ENCODE measurements around the gene SNX27. TPM values are rescaled to one million over a fixed set of nuclear protein-coding genes. Genes with fewer than 3 reads are reported as not detected.

The SNX27 gene
- total RNA-seq, 1 experiment from 2014 or later, result 42.2 TPM

Other genes with a start within 250 kb of the SNX27 start
- gene SELENBP1, start 239.3 kb upstream of the SNX27 start, total RNA-seq (2021; ENCODE audit: unreplicated experiment), result 0.42 TPM
- 341 TPM for gene PSMB4, start 212.5 kb upstream of the SNX27 start, total RNA-seq (2021; ENCODE audit: unreplicated experiment)
- 80.6 TPM for gene POGZ, start 152.6 kb upstream of the SNX27 start, total RNA-seq (2021; ENCODE audit: unreplicated experiment)
- 19.7 TPM for gene CGN, start 100.7 kb upstream of the SNX27 start, total RNA-seq (2021; ENCODE audit: unreplicated experiment)
- gene TUFT1, start 71.7 kb upstream of the SNX27 start, total RNA-seq (2021; ENCODE audit: unreplicated experiment), result 12.3 TPM
- gene CELF3, start 104.8 kb downstream of the SNX27 start, total RNA-seq (2021; ENCODE audit: unreplicated experiment), result not detected
- 0.12 TPM for gene RIIAD1, start 109.5 kb downstream of the SNX27 start, total RNA-seq (2021; ENCODE audit: unreplicated experiment)
- gene MRPL9, start 151.4 kb downstream of the SNX27 start, total RNA-seq (2021; ENCODE audit: unreplicated experiment), result 94.5 TPM
- gene TDRKH, start 178.4 kb downstream of the SNX27 start, total RNA-seq (2021; ENCODE audit: unreplicated experiment), result 11.1 TPM
- not detected for gene LINGO4, start 193.4 kb downstream of the SNX27 start, total RNA-seq (2021; ENCODE audit: unreplicated experiment)
- gene RORC, start 219.8 kb downstream of the SNX27 start, total RNA-seq (2021; ENCODE audit: unreplicated experiment), result 1.3 TPM
- 0.17 TPM for gene C2CD4D, start 227.8 kb downstream of the SNX27 start, total RNA-seq (2021; ENCODE audit: unreplicated experiment)
- not detected for gene THEM5, start 241.7 kb downstream of the SNX27 start, total RNA-seq (2021; ENCODE audit: unreplicated experiment)

Measured in HCT116 (cell line).